GM12878 (cell line): ENCODE data around the gene KCNQ1.

ENCODE experiments used
- BCL11A ChIP-seq: IDR thresholded peaks from 2 replicates; pipeline ENCODE4 v1.6.1; 2011; ENCODE audit warnings: low read depth, low read length
- EZH2 ChIP-seq: IDR thresholded peaks from 2 replicates; pipeline ENCODE4 v1.6.1; 2012; ENCODE audit warnings: low read depth, mild to moderate bottlenecking, control low read depth, inconsistent platforms, low read length, borderline replicate concordance; ENCODE audit not compliant: control insufficient read depth
- HDGF ChIP-seq: fragments of 450-650 bp; IDR thresholded peaks from 2 replicates; pipeline ENCODE4 v1.6.1; 2016; ENCODE audit warnings: antibody characterized with exemption
- MEF2A ChIP-seq: IDR thresholded peaks from 2 replicates; pipeline ENCODE4 v1.6.1; 2011; ENCODE audit warnings: low read depth, mild to moderate bottlenecking, low read length, moderate library complexity; ENCODE audit not compliant: insufficient read depth
- YY1 ChIP-seq: IDR thresholded peaks from 2 replicates; pipeline ENCODE4 v1.6.1; 2011; ENCODE audit warnings: low read depth, mild to moderate bottlenecking, low read length

DNA sequence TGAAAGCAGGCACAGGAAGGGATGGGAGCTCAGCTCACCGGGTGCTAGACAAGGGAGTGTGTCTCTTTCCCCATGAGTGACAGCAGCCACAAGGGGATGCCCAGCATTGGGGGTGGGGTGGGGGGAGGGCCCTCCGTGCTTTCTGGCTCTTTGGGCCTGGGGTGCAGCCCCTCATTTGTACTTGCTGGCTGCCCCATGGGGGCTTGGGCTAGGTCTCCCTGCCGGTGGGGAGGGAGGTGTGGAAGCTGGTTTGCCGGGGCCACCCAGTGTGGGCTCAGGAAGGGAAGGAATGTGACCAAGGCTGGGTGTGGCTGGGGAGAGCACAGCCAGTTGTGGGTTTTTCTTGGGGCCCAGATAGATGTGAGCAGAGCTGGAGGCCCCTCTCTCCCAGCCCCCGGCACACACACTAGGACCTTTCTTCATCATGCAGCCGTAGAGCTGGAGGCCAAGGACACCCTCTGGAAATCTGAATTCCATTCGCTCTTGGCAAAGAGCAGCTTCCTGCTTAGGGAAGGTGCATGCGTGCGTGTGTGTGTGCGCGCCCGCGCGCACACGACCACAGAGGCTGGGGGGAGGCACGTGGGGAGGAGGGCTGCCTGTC lies 229.2 kb downstream of the KCNQ1 start:
- TF ChIP-seq MEF2A (no peak), EZH2 (no peak), HDGF (no peak), YY1 (no peak), BCL11A (no peak)
